ENCODE data around the gene CHPT1.

GRCh38 chr12:101696251-101697196, 916 bp upstream of the CHPT1 start:
- TF ChIP-seq CTCF (IDR thresholded peaks at IDR 0.05; ENCODE audit: insufficient read depth, low read length) (no peak), REST (IDR thresholded peaks at IDR 0.05; ENCODE audit: insufficient replicate concordance, low read depth) (no peak)
